HG03039 (cell line): ENCODE results near the gene MYO3B.
"Not testable (repeated sequence)": the region's sequence is repeated elsewhere in the genome, so short reads cannot be mapped to it uniquely, and the experiment has no call there.

Experiments
- ATAC-seq: cut with Tn5 transposase; IDR thresholded peaks from one replicate; pipeline ENCODE4 v1.9.1; 2021; ENCODE audit warnings: mild to moderate bottlenecking, moderate library complexity; ENCODE audit not compliant: unreplicated experiment

The MYO3B gene

DNA sequence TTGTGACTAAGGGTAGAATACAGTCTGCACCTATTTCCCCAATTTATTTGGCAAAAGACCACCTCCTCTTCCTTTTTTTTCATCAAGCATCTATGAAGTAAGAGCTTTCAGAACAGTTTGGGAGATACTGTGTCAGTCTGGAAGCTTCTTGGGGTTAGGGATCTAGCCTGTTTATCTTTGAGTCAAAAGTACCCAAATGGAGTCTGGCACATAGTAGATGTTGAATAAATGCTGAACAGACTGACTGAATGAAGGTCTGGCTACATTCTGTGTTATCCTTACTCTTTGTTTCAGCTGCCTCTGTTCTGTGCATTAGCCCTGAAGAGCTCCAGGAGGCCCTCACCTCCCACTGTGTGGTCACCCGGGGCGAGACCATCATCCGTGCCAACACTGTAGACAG is 223.2 kb downstream of the MYO3B start:
- no peak for ATAC-seq

DNA sequence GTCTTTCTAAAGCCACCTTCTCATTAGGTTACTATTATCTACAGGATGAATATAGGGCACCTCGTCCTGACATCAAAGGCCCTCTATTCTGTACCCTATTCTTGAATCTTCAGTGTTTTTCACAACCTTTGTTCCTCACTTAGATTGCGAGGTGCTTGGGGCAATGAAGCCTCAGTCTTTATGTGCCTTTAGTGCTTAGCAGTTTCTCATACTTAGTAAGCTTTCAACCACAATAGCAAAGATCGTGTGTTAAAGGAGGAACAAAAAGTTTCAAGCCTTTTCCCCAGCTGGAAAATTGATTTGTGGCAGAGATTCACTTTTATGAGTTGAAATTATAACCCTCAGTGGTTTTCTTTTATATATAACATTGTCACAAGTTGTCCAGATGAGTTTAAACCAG is 226.9 kb downstream of the MYO3B start:
- ATAC-seq: no peak

DNA sequence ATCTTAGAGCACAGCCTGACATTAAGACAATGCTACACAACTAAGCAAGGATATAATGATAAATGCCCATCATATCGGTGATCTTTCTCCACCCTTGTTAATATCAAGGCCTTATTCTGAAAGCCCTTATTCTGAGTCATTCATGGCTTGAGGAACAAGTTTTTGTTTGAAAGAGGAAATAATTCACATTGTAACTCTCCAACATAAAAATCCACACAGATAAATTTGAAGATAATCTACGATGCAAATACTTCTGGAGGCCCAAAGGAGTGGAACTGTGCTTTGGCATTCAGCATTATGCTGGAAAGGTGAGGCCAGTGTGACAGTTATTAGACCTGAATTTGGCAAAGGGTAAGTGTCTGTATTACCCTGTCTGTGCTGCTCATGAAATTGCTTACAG is 227.4 kb downstream of the MYO3B start:
- no peak for ATAC-seq

DNA sequence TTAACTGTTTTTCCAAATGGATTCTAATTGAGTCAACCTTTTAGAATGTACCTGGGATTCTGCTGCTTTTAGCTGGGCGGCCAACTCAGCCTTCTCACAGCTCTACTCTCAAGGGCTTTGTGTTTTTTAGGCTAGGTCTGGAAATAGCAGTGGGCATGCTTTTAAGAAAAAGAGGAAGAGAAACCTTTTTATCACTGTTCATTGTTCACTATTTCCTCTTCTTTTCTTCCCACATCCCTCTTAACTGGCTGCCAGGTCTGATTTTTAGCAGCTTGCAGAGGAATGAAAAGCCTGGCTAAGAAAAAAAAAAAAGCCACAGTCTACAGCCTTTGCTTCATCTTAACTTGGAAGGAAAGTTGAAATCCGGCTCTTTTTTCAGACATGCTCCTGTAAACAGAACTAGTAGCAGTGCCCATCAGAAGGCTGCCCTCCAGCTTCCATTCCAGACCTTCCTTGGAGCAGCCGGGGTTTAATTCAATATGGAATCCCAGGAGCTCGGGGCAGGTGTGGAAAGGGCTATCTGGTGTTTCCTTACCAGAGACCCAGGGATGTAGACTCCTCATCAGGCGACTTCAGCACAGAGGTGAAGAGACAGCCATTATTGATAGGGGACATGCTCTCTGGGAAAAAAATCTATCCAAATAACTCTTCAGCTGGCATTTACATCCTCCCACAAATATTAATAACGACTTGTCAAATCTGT is 230.7 kb downstream of the MYO3B start:
- ATAC-seq: no peak

DNA sequence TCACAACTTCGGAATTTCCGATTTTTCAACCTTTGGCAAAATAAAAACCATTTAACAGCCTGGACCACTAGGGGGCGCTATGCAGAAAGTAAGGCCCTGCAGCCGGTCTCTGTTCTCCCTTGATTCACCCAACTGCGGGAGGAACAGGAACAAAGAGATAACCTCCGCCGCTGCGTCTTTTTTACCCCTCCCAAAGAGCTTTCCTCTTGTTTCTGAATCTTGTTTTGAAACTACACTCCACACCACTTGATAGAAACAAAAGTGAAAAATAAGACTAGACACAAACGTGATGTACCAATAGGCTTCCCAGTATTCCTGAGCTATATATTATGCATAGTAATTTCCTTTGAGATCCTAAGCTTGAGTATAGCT is 231.2 kb downstream of the MYO3B start:
- no peak for ATAC-seq

GRCh38 chr2:170411660-170412059 is 233.7 kb downstream of the MYO3B start:
- ATAC-seq: no peak

- ATAC-seq: no peak
Measured at GRCh38 chr2:170420961-170421687, 243.2 kb downstream of the MYO3B start.

GRCh38 chr2:170423919-170424318 is 246.0 kb downstream of the MYO3B start:
- no peak for ATAC-seq

- no peak for ATAC-seq
Measured at GRCh38 chr2:170425281-170425751, 247.4 kb downstream of the MYO3B start.

GRCh38 chr2:170428868-170429267 is 250.9 kb downstream of the MYO3B start:
- no peak for ATAC-seq

DNA sequence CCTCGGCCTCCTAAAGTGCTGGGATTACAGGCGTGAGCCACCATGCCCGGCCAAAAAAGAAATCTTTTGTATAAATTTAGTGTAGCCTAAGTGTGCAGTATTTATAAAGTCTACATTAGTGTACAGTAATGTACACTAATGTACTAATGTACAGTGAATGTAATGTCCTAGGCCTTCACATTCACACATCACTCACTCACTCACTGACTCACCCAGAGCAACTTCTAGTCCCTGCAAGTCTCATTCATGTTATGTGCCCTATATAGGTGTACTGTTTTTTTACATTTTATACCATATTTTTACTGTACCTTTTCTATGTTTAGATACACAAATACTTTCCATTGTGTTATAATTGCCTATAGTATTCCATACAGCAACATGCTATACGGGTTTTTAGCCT is 254.9 kb downstream of the MYO3B start:
- no peak for ATAC-seq

- no peak for ATAC-seq
Measured at GRCh38 chr2:170433448-170433847, 255.5 kb downstream of the MYO3B start.

DNA sequence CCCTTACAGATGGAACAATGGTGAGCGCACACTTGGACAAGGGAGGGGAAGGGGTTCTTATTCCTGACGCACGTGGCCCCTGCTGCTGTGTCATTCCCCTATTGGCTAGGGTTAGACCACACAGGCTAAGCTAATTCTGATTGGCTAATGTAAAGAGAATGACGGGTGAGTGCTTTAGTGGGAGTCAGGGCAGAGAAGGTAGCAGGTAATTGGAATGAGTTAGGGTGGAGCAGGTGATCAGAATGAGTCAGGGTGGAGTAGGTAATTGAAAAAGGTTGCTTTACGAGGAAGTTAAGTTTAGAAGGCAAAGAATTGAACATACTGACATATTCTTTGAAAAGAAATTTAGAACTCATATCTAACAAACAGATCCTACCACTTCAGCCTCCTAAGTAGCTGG is 256.4 kb downstream of the MYO3B start:
- not testable (repeated sequence) for ATAC-seq

- ATAC-seq: no peak
Measured at GRCh38 chr2:170434900-170435621, 257.1 kb downstream of the MYO3B start.

- no peak for ATAC-seq
Measured at GRCh38 chr2:170436077-170436943, 258.4 kb downstream of the MYO3B start.

DNA sequence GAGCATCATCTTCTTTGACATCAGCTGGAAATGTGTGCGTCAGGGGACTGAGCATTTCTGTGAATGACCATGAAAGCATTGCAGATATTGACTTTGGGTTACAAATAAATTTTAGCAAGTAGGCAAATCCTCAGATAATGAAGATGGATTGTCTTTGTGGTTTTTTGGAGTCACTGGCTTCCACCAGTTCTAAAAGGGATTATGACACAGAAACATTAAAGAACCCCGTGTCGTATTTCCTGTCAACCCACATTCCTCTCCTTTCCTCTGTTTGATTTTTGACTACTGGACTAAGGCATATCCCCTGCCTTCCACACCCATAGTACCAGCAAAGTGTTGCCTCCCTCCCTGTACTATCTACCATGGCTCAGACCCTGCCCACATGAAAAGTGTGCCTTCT is 268.1 kb downstream of the MYO3B start:
- no peak for ATAC-seq

DNA sequence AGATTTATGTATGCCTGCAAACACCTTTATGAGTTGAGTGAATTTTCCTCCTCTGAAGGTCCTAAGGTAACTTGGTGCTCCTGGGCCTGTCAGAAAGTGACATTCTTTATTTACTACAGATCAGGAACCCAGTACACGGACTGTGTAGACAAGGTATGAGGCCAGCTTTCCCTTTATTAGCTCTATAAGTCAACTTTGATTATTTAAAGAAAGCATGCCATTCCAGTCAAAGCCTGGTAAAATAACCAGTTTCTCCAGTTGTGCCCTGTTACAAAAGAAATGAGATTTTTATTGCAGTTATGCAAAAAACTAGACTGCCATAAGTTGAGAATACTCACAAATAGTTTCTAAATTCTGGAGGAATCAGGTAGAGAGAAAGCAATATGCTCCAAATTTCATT is 271.1 kb downstream of the MYO3B start:
- ATAC-seq: no peak

DNA sequence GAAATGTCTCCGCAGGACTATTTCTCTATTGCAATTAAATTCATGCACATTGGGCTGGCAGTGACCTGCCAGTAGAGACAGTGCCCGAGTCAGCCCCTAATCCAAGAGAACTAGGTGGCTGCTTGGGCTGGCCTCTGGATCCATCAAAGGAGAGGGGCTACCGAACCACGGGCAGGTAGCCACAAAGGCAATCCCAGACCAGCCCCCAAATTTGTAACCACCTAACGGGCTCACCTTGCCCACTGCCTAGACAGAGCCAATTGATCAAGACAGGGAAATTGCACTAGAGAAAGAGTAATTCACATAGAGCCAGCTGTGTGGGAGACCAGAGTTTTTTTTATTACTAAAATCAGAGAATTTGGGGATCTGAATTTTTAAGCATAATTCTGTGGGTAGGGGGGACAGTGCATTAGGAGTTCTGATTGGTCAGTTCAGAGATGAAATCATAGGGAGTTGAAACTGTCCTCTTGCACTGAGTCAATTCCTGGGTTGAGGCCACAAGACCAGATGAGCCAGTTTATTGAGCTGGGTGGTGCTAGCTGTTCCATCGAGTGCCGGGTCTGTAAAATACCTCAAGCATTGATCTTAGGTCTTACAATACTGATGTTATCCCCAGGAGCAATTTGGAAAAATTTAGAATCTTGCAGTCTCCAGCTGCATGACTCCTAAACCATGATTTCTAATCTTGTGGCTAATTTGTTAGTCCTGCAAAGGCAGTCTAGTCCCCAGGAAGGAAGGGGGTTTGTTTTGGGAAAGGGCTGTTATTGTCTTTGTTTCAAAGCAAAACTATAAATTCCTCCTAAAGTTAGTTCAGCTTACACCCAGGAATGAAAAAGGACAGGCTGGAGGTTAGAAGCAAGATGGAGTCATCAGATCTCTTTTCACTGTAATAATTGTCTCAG is 276.8 kb downstream of the MYO3B start:
- no peak for ATAC-seq

- no peak for ATAC-seq
Measured at GRCh38 chr2:170455617-170456426, 277.9 kb downstream of the MYO3B start.
